SK-N-SH (cell line): ENCODE measurements around the gene CRISPLD2. TPM values are rescaled to one million over a fixed set of nuclear protein-coding genes. Genes with fewer than 3 reads are reported as not detected.

Source experiments
- CTCF ChIA-PET: fragments of 300-600, 350-600 bp; formaldehyde crosslinking; extraction: SDS; loops from one replicate; lab custom pipeline; 2021; lab: Yijun Ruan, JAX
- POLR2A ChIA-PET: fragments of 350-600 bp; sonication (Branson Sonifier 250); formaldehyde crosslinking; extraction: SDS; loops from one replicate; lab custom pipeline; 2020; ENCODE audit warnings: antibody characterized with exemption, inconsistent platforms; lab: Yijun Ruan, JAX
- DNase-seq: peaks from one replicate; pipeline ENCODE4 v3.0.0; 2012
- H2AFZ ChIP-seq: fragments of 200-600 bp; sonication (generic); 2 replicates; pipeline ENCODE4 v1.8.1; 2016; ENCODE audit warnings: antibody characterized with exemption, mild to moderate bottlenecking, low read depth
- H3F3A ChIP-seq: fragments of 200-600 bp; sonication (generic); replicated peaks from 2 replicates; pipeline ENCODE3; 2016; ENCODE audit warnings: antibody characterized with exemption, mild to moderate bottlenecking; ENCODE audit not compliant: insufficient read depth
- H3K27ac ChIP-seq, 2 experiments: fragments of 200-500 bp in 1 of 2; fragments of 200-600 bp in 1 of 2; sonication (Bioruptor generic) in 1 of 2; sonication (generic), shearing (Covaris generic) in 1 of 2; 2 replicates each; pipeline versions ENCODE4 v1.5.1 to v1.6.1; 2014 to 2016; ENCODE audit warnings: low read depth in 2 of 2, inconsistent platforms in 1 of 2, low read length in 1 of 2, mild to moderate bottlenecking in 1 of 2, mixed read lengths in 1 of 2
- H3K27me3 ChIP-seq: fragments of 200-600 bp; sonication (generic), shearing (Covaris generic); 2 replicates; pipeline ENCODE4 v1.6.1; 2016; ENCODE audit warnings: mixed run types; ENCODE audit not compliant: insufficient read depth
- H3K36me3 ChIP-seq, 2 experiments: fragments of 200-500 bp in 1 of 2; fragments of 200-600 bp in 1 of 2; sonication (Bioruptor generic) in 1 of 2; sonication (generic) in 1 of 2; replicated peaks in 1 of 2; 2 replicates each; pipeline versions ENCODE3 to v1.5.1; 2014 to 2016; ENCODE audit warnings: low read length in 1 of 2, mild to moderate bottlenecking in 1 of 2; ENCODE audit not compliant: insufficient read depth in 2 of 2, control insufficient read depth in 1 of 2
- H3K4me1 ChIP-seq, 2 experiments: fragments of 200-500 bp in 1 of 2; fragments of 200-600 bp in 1 of 2; sonication (Bioruptor generic) in 1 of 2; sonication (generic), shearing (Covaris generic) in 1 of 2; 2 replicates each; pipeline versions ENCODE4 v1.5.1 to v1.6.1; 2014 to 2016; ENCODE audit warnings: low read depth in 1 of 2, low read length in 1 of 2, mixed run types in 1 of 2; ENCODE audit not compliant: insufficient read depth in 2 of 2, control insufficient read depth in 1 of 2
- H3K4me2 ChIP-seq: fragments of 200-600 bp; sonication (generic), shearing (Covaris generic); 2 replicates; pipeline ENCODE4 v1.6.1; 2017; ENCODE audit warnings: mixed run types
- H3K4me3 ChIP-seq, 2 experiments: fragments of 200-500 bp in 1 of 2; fragments of 200-600 bp in 1 of 2; sonication (Bioruptor generic) in 1 of 2; sonication (generic), shearing (Covaris generic) in 1 of 2; 2 replicates each; pipeline versions ENCODE4 v1.5.1 to v1.8.1; 2014 to 2016; ENCODE audit warnings: low read depth in 2 of 2, inconsistent platforms in 1 of 2, low read length in 1 of 2, mild to moderate bottlenecking in 1 of 2, mixed read lengths in 1 of 2, moderate library complexity in 1 of 2
- H3K79me2 ChIP-seq: fragments of 200-600 bp; sonication (generic); 2 replicates; pipeline ENCODE4 v1.8.1; 2017; ENCODE audit warnings: mild to moderate bottlenecking; ENCODE audit not compliant: insufficient read depth
- H3K9ac ChIP-seq: fragments of 200-600 bp; sonication (generic); 2 replicates; pipeline ENCODE4 v1.6.1; 2017; ENCODE audit warnings: mixed run types
- H3K9me2 ChIP-seq: fragments of 200-600 bp; sonication (generic); 2 replicates; pipeline ENCODE4 v1.6.1; 2017; ENCODE audit warnings: mixed run types
- H3K9me3 ChIP-seq: fragments of 200-600 bp; sonication (generic); 2 replicates; pipeline ENCODE4 v1.6.1; 2017; ENCODE audit warnings: mixed run types, mild to moderate bottlenecking, moderate library complexity
- H4K20me1 ChIP-seq: fragments of 200-600 bp; sonication (generic); 2 replicates; pipeline ENCODE4 v1.6.1; 2017; ENCODE audit warnings: mild to moderate bottlenecking, mixed run types; ENCODE audit not compliant: insufficient read depth
- CHD2 ChIP-seq: fragments of 150-350 bp; IDR thresholded peaks from 2 replicates; pipeline ENCODE4 v1.6.1; 2018; ENCODE audit warnings: low read length; ENCODE audit not compliant: partially characterized antibody
- NRF1 ChIP-seq: IDR thresholded peaks from 2 replicates; pipeline ENCODE4 v1.6.1; 2012; ENCODE audit warnings: low read depth, mild to moderate bottlenecking, low read length
- RCOR1 ChIP-seq: fragments of 150-350 bp; IDR thresholded peaks from 2 replicates; pipeline ENCODE4 v1.6.1; 2017; ENCODE audit warnings: antibody characterized with exemption, low read length
- SIN3A ChIP-seq: IDR thresholded peaks from 2 replicates; pipeline ENCODE4 v1.6.1; 2012; ENCODE audit warnings: low read depth, mild to moderate bottlenecking, low read length, moderate library complexity, borderline replicate concordance
- SMC3 ChIP-seq: IDR thresholded peaks from 2 replicates; pipeline ENCODE4 v1.6.1; 2012; ENCODE audit warnings: low read depth, low read length, improper control_type of control experiment
- TEAD4 ChIP-seq: IDR thresholded peaks from 2 replicates; pipeline ENCODE4 v1.4.0; 2012; ENCODE audit warnings: mild to moderate bottlenecking, borderline replicate concordance; ENCODE audit not compliant: insufficient read depth
- WGBS: methylation state at CpG from one replicate; pipeline ENCODE4 v1.1.6; 2017; ENCODE audit warnings: low lambda C conversion rate; 5-methylcytosine and 5-hydroxymethylcytosine counted together
- polyA plus RNA-seq, 3 experiments: library from polyadenylated mRNA; depleted of rRNA; stranded (reverse); fragments of >200 nt; gene quantifications; 2 replicates each; pipeline ENCODE4 v1.2.3, GENCODE V29; 2012
- TF ChIP-seq, protein P1 (sequence below): IDR thresholded peaks from 2 replicates; pipeline ENCODE4 v1.4.0; 2012; ENCODE audit warnings: low read depth, borderline replicate concordance
- TF ChIP-seq, protein P2 (sequence below): IDR thresholded peaks from 2 replicates; pipeline ENCODE4 v1.6.1; 2012; ENCODE audit warnings: mild to moderate bottlenecking, low read depth, low read length, moderate library complexity
- TF ChIP-seq, protein P3 (sequence below): fragments of 200-600 bp; sonication (generic); IDR thresholded peaks from 2 replicates; pipeline ENCODE4 v1.6.1; 2017; ENCODE audit warnings: antibody characterized with exemption, mild to moderate bottlenecking, moderate library complexity
- TF ChIP-seq, protein P4 (sequence below): IDR thresholded peaks from 2 replicates; pipeline ENCODE4; 2012

CRISPLD2 gene
- polyA plus RNA-seq, 1 of the 3 experiments (the other 2 are of a cell fraction): 6.3 TPM

DNA sequence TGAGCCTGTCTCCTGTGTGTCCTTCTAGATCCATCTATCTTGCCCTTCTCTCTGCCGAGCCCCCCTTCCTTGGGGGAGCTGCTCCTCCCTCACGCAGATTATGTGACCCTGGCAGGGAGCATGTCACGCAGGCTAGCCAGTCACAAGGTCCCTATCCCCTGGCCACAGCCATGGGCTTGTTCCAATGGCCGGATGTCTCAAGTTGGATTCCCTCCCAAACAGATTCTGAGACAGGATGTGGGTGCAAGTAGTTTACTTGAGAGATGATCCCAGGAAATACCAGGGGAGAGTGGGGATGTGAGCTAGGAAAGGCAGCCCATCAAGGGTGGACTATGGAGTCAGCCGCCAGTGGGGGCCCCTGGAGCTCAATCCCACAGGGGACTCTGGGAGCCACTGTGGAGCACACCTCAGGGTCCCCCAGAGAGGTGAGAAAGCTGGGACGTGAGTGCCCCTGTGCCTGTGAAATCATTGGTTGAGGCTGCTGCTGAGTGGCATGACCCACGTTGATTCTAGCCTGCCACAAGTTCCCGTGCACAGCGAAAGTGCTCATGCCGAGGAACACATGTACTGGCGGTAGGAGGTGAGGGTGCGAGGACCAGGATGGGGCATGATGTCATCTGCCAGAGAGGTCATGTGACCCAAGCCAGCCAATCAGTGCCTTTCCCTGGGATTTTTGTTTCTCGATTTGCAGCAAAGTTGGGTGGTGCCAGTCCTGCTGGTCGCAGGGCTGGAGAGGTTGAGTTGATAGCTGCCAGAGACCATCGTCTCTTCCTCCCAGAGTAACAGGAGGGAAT, 6.4 kb upstream of the CRISPLD2 start:
- no peak for TF ChIP-seq SMC3
- TF ChIP-seq SIN3A: no peak
- TF ChIP-seq NRF1: no peak
- TF ChIP-seq, protein P1, sequence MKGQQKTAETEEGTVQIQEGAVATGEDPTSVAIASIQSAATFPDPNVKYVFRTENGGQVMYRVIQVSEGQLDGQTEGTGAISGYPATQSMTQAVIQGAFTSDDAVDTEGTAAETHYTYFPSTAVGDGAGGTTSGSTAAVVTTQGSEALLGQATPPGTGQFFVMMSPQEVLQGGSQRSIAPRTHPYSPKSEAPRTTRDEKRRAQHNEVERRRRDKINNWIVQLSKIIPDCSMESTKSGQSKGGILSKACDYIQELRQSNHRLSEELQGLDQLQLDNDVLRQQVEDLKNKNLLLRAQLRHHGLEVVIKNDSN: peak; percentile 35; the same call in 1 of the 2 replicates
- TF ChIP-seq, protein P2, sequence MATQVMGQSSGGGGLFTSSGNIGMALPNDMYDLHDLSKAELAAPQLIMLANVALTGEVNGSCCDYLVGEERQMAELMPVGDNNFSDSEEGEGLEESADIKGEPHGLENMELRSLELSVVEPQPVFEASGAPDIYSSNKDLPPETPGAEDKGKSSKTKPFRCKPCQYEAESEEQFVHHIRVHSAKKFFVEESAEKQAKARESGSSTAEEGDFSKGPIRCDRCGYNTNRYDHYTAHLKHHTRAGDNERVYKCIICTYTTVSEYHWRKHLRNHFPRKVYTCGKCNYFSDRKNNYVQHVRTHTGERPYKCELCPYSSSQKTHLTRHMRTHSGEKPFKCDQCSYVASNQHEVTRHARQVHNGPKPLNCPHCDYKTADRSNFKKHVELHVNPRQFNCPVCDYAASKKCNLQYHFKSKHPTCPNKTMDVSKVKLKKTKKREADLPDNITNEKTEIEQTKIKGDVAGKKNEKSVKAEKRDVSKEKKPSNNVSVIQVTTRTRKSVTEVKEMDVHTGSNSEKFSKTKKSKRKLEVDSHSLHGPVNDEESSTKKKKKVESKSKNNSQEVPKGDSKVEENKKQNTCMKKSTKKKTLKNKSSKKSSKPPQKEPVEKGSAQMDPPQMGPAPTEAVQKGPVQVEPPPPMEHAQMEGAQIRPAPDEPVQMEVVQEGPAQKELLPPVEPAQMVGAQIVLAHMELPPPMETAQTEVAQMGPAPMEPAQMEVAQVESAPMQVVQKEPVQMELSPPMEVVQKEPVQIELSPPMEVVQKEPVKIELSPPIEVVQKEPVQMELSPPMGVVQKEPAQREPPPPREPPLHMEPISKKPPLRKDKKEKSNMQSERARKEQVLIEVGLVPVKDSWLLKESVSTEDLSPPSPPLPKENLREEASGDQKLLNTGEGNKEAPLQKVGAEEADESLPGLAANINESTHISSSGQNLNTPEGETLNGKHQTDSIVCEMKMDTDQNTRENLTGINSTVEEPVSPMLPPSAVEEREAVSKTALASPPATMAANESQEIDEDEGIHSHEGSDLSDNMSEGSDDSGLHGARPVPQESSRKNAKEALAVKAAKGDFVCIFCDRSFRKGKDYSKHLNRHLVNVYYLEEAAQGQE: no peak
- TF ChIP-seq, all 33 proteins: peak for 1
- Histone ChIP-seq H3K27ac (no peak overlapping the region), H3K9ac (no peak overlapping the region), H3K4me2 (no peak overlapping the region), H3F3A (no peaks in the 10 kb centered on the region), H4K20me1 (no peaks in the 10 kb centered on the region), H3K4me1 (no peaks in the 10 kb centered on the region), H3K4me3 (no peak overlapping the region), H3K36me3 (no peaks in the 10 kb centered on the region), H3K9me2 (no peaks in the 10 kb centered on the region), H3K79me2 (no peaks in the 10 kb centered on the region), H3K27me3 (no peaks in the 10 kb centered on the region; the same call in 1 of the 2 replicates), H3K9me3 (no peaks in the 10 kb centered on the region), H2AFZ (no peak overlapping the region)
- no peak for DNase-seq
- 64% methylated on average over 13 of the region's 15 CpGs for WGBS
- POLR2A ChIA-PET: no interaction called here
- CTCF ChIA-PET: interaction anchor here (0.9 to 3.1 kb wide), 3 partner anchors 75 to 158 kb away, joined by 3 to 12 read pairs (median 5); no protein-coding TSS in a partner anchor

DNA sequence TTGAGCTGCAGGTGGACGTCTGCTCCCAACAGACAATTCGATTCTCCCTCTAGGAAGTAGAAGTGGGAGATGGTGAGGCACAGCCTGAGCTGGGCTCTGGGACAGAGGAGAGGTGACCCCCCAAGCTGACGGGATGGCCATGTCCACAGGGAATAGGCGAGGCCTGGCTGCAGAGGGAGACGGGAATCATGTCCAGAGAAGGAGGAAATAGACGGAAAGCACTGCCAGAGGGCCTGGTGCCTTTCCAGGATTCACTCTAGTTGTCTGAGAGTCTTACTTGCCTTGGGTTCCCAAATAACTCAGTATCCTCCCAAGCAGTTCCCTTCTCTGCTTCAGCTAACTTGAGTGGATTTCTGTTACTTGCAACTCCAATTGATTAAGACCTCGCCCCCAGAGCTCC, 4.3 kb upstream of the CRISPLD2 start:
- H2AFZ ChIP-seq: no peak overlapping the region
- H3K27me3 ChIP-seq: no peaks in the 10 kb centered on the region; the same call in 1 of the 2 replicates
- peaks cover 5% of the 10 kb centered on the region for H3F3A ChIP-seq
- no peak overlapping the region for H3K4me2 ChIP-seq
- no peaks in the 10 kb centered on the region for H3K9me3 ChIP-seq
- H3K9me2 ChIP-seq: no peaks in the 10 kb centered on the region
- no peaks in the 10 kb centered on the region for H3K36me3 ChIP-seq
- no peak overlapping the region for H3K27ac ChIP-seq
- H4K20me1 ChIP-seq: no peaks in the 10 kb centered on the region
- ChIA-PET POLR2A (interaction anchor here (0.6 kb wide), 1 partner anchor 12 kb away, joined by 3 read pairs; no protein-coding TSS in a partner anchor), CTCF (interaction anchor here (0.9 to 1.6 kb wide), 3 partner anchors 9 to 135 kb away, joined by 3 read pairs; no protein-coding TSS in a partner anchor)
- WGBS: 68% methylated on average over 7 of the region's 7 CpGs
- H3K79me2 ChIP-seq: no peaks in the 10 kb centered on the region
- H3K4me3 ChIP-seq: no peak overlapping the region
- peaks cover 0 to 10% of the 10 kb centered on the region in 2 experiments; a peak in 2 of 4 replicates for H3K4me1 ChIP-seq
- H3K9ac ChIP-seq: no peak overlapping the region
- DNase-seq: no peak
- TF ChIP-seq, protein P3, sequence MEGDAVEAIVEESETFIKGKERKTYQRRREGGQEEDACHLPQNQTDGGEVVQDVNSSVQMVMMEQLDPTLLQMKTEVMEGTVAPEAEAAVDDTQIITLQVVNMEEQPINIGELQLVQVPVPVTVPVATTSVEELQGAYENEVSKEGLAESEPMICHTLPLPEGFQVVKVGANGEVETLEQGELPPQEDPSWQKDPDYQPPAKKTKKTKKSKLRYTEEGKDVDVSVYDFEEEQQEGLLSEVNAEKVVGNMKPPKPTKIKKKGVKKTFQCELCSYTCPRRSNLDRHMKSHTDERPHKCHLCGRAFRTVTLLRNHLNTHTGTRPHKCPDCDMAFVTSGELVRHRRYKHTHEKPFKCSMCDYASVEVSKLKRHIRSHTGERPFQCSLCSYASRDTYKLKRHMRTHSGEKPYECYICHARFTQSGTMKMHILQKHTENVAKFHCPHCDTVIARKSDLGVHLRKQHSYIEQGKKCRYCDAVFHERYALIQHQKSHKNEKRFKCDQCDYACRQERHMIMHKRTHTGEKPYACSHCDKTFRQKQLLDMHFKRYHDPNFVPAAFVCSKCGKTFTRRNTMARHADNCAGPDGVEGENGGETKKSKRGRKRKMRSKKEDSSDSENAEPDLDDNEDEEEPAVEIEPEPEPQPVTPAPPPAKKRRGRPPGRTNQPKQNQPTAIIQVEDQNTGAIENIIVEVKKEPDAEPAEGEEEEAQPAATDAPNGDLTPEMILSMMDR: no peak
- no peak for TF ChIP-seq NRF1
- TF ChIP-seq, protein P1: no peak
- TF ChIP-seq, protein P2: no peak
- no peak for TF ChIP-seq CHD2
- TF ChIP-seq, protein P4, sequence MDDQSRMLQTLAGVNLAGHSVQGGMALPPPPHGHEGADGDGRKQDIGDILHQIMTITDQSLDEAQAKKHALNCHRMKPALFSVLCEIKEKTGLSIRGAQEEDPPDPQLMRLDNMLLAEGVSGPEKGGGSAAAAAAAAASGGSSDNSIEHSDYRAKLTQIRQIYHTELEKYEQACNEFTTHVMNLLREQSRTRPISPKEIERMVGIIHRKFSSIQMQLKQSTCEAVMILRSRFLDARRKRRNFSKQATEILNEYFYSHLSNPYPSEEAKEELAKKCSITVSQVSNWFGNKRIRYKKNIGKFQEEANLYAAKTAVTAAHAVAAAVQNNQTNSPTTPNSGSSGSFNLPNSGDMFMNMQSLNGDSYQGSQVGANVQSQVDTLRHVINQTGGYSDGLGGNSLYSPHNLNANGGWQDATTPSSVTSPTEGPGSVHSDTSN: no peak
- no peak for TF ChIP-seq RCOR1
- no peak for TF ChIP-seq TEAD4
